ENCODE measurements around the gene AKAP6. TPM values are rescaled to one million over a fixed set of nuclear protein-coding genes. Genes with fewer than 3 reads are reported as not detected.

AKAP6 gene
- total and polyA plus RNA-seq, 4 donors: 0.42 to 3.2 (median 1.7) TPM

DNA sequence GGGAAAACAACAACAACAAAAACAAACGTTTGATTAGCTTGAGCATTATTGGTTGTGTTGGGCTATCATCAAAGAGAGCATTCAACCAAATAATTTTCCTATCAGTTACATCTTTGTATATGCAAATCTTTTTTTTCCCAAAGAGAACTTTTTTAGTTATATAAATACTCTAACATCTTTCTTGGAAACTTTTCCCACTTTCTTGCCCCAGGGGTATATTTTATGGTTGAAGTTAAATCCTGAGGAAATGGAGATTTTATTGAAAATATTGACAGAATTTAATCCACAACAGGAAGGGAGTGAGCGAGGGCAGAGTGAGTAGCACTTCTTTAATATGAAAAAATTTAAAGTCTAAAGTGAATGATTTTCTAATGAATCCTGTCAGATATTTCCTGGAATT lies 488.7 kb downstream of the AKAP6 start:
- no peaks in the 10 kb centered on the region for H3K4me1 ChIP-seq (ENCODE audit: control insufficient read depth in 4 of 4, insufficient read depth in 4 of 4, low read length in 3 of 4)
- no peaks in the 10 kb centered on the region for H3K27me3 ChIP-seq (ENCODE audit: control insufficient read depth in 4 of 4, insufficient read depth in 4 of 4, low read length in 3 of 4)
- DNase-seq (ENCODE audit: low spot score): no peak
- H3K4me3 ChIP-seq (ENCODE audit: low read depth in 1 of 3, low read length in 3 of 3): no peak overlapping the region
- H3K9ac ChIP-seq (ENCODE audit: low read depth in 1 of 2, low read length in 2 of 2): no peak overlapping the region
- H3K9me3 ChIP-seq (ENCODE audit: control insufficient read depth in 4 of 4, low read length in 3 of 4): no peaks in the 10 kb centered on the region
- no peak overlapping the region for H3K27ac ChIP-seq (ENCODE audit: low read depth in 1 of 2, low read length in 2 of 2)
- no peak for TF ChIP-seq CTCF (IDR thresholded peaks at IDR 0.05; ENCODE audit: low read depth, low read length, missing input control)
- whole genome bisulfite sequencing: 72% methylated on average over 2 of the region's 2 CpGs
- H3K36me3 ChIP-seq (ENCODE audit: control insufficient read depth in 4 of 4, insufficient read depth in 3 of 4, low read depth in 1 of 4, low read length in 3 of 4): no peaks in the 10 kb centered on the region

DNA sequence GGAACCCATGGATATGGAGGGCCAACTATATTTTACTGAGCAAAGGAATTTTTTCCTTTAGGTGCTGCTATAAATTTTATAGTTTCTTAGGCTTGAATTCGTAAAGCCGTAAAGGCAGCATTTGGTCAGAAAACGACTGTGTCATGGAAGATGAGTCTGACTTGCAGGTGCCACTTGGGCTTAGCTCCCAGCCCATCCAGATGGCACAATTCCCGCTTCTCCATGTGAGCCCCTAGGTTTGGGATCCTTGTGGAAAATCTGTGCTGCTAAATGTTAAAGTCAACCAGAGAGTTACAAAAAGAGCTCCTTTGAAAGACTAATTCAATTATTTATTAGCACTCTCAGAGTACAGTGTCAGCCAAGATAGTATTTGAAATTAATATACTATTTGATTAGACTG lies 489.5 kb downstream of the AKAP6 start:
- Histone ChIP-seq H3K36me3 (ENCODE audit: control insufficient read depth in 4 of 4, insufficient read depth in 3 of 4, low read depth in 1 of 4, low read length in 3 of 4) (no peaks in the 10 kb centered on the region), H3K27me3 (ENCODE audit: control insufficient read depth in 4 of 4, insufficient read depth in 4 of 4, low read length in 3 of 4) (no peaks in the 10 kb centered on the region)
- no peak for DNase-seq (ENCODE audit: low spot score)

More for the DNA sequence above, 489.5 kb downstream of the AKAP6 start:
- Histone ChIP-seq H3K4me1 (ENCODE audit: control insufficient read depth in 4 of 4, insufficient read depth in 4 of 4, low read length in 3 of 4) (no peaks in the 10 kb centered on the region), H3K27ac (ENCODE audit: low read depth in 1 of 2, low read length in 2 of 2) (no peak overlapping the region), H3K9me3 (ENCODE audit: control insufficient read depth in 4 of 4, low read length in 3 of 4) (no peaks in the 10 kb centered on the region), H3K4me3 (ENCODE audit: low read depth in 1 of 3, low read length in 3 of 3) (no peak overlapping the region), H3K9ac (ENCODE audit: low read depth in 1 of 2, low read length in 2 of 2) (no peak overlapping the region)
- 90% methylated on average over 4 of the region's 4 CpGs for WGBS
- no peak for TF ChIP-seq RAD21 (IDR thresholded peaks at IDR 0.05)
- TF ChIP-seq RXRA (IDR thresholded peaks at IDR 0.05): no peak
- TF ChIP-seq SP1 (IDR thresholded peaks at IDR 0.05): no peak
- TF ChIP-seq CTCF (IDR thresholded peaks at IDR 0.05; ENCODE audit: low read depth, low read length, missing input control): no peak
- TF ChIP-seq TAF1 (conservative IDR thresholded peaks at IDR 0.05): no peak
- no peak for TF ChIP-seq FOXA2 (IDR thresholded peaks at IDR 0.05)
- TF ChIP-seq ZBTB33 (IDR thresholded peaks at IDR 0.05): no peak
- no peak for TF ChIP-seq NR2F2 (IDR thresholded peaks at IDR 0.05)
- TF ChIP-seq, protein P1, sequence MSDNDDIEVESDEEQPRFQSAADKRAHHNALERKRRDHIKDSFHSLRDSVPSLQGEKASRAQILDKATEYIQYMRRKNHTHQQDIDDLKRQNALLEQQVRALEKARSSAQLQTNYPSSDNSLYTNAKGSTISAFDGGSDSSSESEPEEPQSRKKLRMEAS (IDR thresholded peaks at IDR 0.05): no peak
- TF ChIP-seq EGR1 (IDR thresholded peaks at IDR 0.05; ENCODE audit: low read depth in 2 of 2): no peak
- TF ChIP-seq FOXA1 (IDR thresholded peaks at IDR 0.05): no peak
- TF ChIP-seq GABPA (IDR thresholded peaks at IDR 0.05 in 1 of 2, conservative IDR thresholded peaks at IDR 0.05 in 1 of 2): no peak
- no peak for TF ChIP-seq HNF4A (conservative IDR thresholded peaks at IDR 0.05)
- no peak for TF ChIP-seq REST (IDR thresholded peaks at IDR 0.05)
- no peak for TF ChIP-seq JUND (IDR thresholded peaks at IDR 0.05)
- no peak for TF ChIP-seq YY1 (IDR thresholded peaks at IDR 0.05)
- TF ChIP-seq ATF3 (IDR thresholded peaks at IDR 0.05): no peak
- TF ChIP-seq HNF4G (IDR thresholded peaks at IDR 0.05): no peak
